KMS-11 (cell line): ENCODE results near the gene MECR.

Source experiments
- H2AFZ ChIP-seq: fragments of 200-600 bp; sonication (generic); 2 replicates; pipeline ENCODE4 v1.6.1; 2016; ENCODE audit warnings: antibody characterized with exemption, mixed run types, low read depth
- H3K27ac ChIP-seq: fragments of 200-600 bp; sonication (generic); 2 replicates; pipeline ENCODE4 v1.6.1; 2016; ENCODE audit warnings: mild to moderate bottlenecking, mixed run types
- H3K27me3 ChIP-seq: fragments of 200-600 bp; sonication (generic); 2 replicates; pipeline ENCODE4 v1.6.1; 2017; ENCODE audit warnings: mild to moderate bottlenecking, low read depth, mixed run types, moderate library complexity; ENCODE audit not compliant: insufficient read depth
- H3K36me3 ChIP-seq: fragments of 200-600 bp; sonication (generic); 2 replicates; pipeline ENCODE4 v1.6.1; 2017; ENCODE audit warnings: mild to moderate bottlenecking, mixed run types; ENCODE audit not compliant: insufficient read depth
- H3K4me1 ChIP-seq: fragments of 200-600 bp; sonication (generic); 2 replicates; pipeline ENCODE4 v1.6.1; 2016; ENCODE audit warnings: mild to moderate bottlenecking, low read depth, mixed run types; ENCODE audit not compliant: poor library complexity, severe bottlenecking
- H3K4me2 ChIP-seq: fragments of 200-600 bp; sonication (generic); 2 replicates; pipeline ENCODE4 v1.7.0; 2016; ENCODE audit warnings: mild to moderate bottlenecking, mixed run types
- H3K4me3 ChIP-seq: fragments of 200-600 bp; sonication (generic); IDR thresholded peaks from 2 replicates; pipeline ENCODE4 v1.6.1; 2017; ENCODE audit warnings: low read depth, low read length, mixed read lengths; ENCODE audit not compliant: insufficient read depth
- H3K79me2 ChIP-seq: fragments of 200-600 bp; sonication (generic); 2 replicates; pipeline ENCODE4 v1.6.1; 2016; ENCODE audit warnings: low read depth, mixed run types; ENCODE audit not compliant: insufficient read depth
- H3K9ac ChIP-seq: fragments of 200-600 bp; sonication (generic); 2 replicates; pipeline ENCODE4 v1.6.1; 2016; ENCODE audit warnings: mild to moderate bottlenecking, mixed run types
- H4K20me1 ChIP-seq: fragments of 200-600 bp; sonication (generic); 2 replicates; pipeline ENCODE4 v1.6.1; 2016; ENCODE audit warnings: mild to moderate bottlenecking, mixed run types; ENCODE audit not compliant: insufficient read depth
- CTCF ChIP-seq: fragments of 200-600 bp; sonication (generic); conservative IDR thresholded peaks from 2 replicates; pipeline ENCODE4 v1.6.1; 2017; ENCODE audit warnings: low read depth, mild to moderate bottlenecking, antibody characterized with exemption, low read length, moderate library complexity, mixed read lengths

MECR gene

GRCh38 chr1:29269382-29269781 lies 38.6 kb upstream of the MECR start:
- Histone ChIP-seq H2AFZ (no peak overlapping the region), H3K27ac (no peak overlapping the region), H3K9ac (no peak overlapping the region), H3K79me2 (no peaks in the 10 kb centered on the region), H4K20me1 (no peaks in the 10 kb centered on the region), H3K36me3 (no peaks in the 10 kb centered on the region), H3K4me3 (no peak overlapping the region), H3K4me1 (no peaks in the 10 kb centered on the region), H3K4me2 (no peak overlapping the region), H3K27me3 (peaks cover 42% of the 10 kb centered on the region)
- no peak for TF ChIP-seq CTCF

DNA sequence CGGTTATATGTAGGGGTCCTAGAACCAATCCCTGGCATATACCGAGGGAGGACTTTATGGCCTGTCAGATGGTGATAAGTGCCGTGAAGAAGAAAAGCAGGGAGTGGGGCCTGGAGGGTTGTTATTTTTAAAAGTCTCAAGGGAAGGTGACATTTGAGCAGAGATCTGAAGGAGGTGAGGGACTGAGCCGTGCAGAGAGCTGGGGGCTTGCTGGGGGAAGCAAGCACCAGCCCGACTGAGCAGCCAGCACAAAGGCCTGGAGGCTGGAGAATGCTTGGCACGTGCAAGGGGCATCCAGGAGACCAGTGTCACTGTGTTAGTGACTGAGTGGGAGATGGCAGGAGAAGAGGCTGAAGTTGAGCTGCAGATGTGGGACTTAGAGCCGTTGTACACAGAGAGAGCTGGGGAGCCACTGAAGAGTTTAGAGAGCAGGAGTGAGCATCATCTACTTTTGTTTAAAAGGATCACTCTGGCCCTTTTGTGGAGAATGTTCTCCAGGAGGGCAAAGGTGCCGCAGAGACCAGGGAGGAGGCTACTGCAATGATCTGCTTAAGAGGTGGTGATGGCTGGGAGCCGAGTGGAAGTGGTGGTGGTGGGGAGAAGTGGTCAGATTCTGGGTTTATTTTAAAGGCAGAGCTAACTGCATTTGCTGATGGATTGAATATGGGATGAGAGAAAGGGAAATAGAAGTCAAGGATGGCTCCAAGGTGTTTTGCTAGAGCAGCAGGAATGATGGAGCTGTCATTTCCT lies 36.8 kb upstream of the MECR start:
- no peak for TF ChIP-seq CTCF
- Histone ChIP-seq H3K4me3 (no peak overlapping the region), H3K36me3 (no peaks in the 10 kb centered on the region), H3K27me3 (peaks cover 31% of the 10 kb centered on the region; the same call in 1 of the 2 replicates), H3K4me1 (no peaks in the 10 kb centered on the region), H2AFZ (no peak overlapping the region), H3K9ac (no peak overlapping the region), H3K79me2 (no peaks in the 10 kb centered on the region), H3K27ac (no peak overlapping the region), H3K4me2 (no peak overlapping the region), H4K20me1 (no peaks in the 10 kb centered on the region)

DNA sequence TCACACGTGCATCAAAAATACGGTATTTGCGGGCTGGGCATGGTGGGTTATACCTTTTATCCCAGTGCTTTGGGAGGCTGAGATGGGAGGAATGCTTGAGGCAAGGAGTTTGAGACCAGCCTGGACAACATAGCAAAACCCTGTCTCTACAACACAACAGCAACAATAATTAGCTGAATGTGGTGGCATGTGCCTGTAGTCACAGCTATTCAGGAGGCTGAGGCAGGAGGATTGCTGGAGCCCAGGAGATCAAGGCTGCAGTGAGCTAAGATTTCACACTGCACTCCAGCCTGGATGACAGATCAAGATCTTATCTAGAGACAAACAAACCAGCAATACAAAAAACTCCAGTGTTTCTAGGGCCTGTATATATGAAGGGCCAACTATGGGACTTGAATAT lies 36.2 kb upstream of the MECR start:
- Histone ChIP-seq H4K20me1 (no peaks in the 10 kb centered on the region), H3K4me3 (no peak overlapping the region), H3K27me3 (peaks cover 31% of the 10 kb centered on the region; the same call in 1 of the 2 replicates), H3K4me2 (no peak overlapping the region), H3K79me2 (no peaks in the 10 kb centered on the region), H3K9ac (no peak overlapping the region), H2AFZ (no peak overlapping the region), H3K27ac (no peak overlapping the region), H3K4me1 (no peaks in the 10 kb centered on the region), H3K36me3 (no peaks in the 10 kb centered on the region)
- no peak for TF ChIP-seq CTCF

GRCh38 chr1:29264773-29265389 lies 34.1 kb upstream of the MECR start:
- H3K27ac ChIP-seq: no peak overlapping the region
- no peak overlapping the region for H2AFZ ChIP-seq
- no peak overlapping the region for H3K9ac ChIP-seq
- H3K36me3 ChIP-seq: no peaks in the 10 kb centered on the region
- H3K27me3 ChIP-seq: peaks cover 21% of the 10 kb centered on the region; the same call in 1 of the 2 replicates
- H3K4me2 ChIP-seq: no peak overlapping the region
- H3K4me1 ChIP-seq: no peaks in the 10 kb centered on the region
- H3K79me2 ChIP-seq: no peaks in the 10 kb centered on the region
- TF ChIP-seq CTCF: no peak
- H4K20me1 ChIP-seq: no peaks in the 10 kb centered on the region
- H3K4me3 ChIP-seq: no peak overlapping the region
